T1000 (cell line): ENCODE measurements around the gene TNMD.
"Not testable (repeated sequence)": the region's sequence is repeated elsewhere in the genome, so short reads cannot be mapped to it uniquely, and the experiment has no call there.

Source experiments
- DNase-seq: peaks from one replicate; lab custom pipeline; 2025; ENCODE audit warnings: mixed read lengths; lab: John Stamatoyannopoulos, UW

TNMD gene

DNA sequence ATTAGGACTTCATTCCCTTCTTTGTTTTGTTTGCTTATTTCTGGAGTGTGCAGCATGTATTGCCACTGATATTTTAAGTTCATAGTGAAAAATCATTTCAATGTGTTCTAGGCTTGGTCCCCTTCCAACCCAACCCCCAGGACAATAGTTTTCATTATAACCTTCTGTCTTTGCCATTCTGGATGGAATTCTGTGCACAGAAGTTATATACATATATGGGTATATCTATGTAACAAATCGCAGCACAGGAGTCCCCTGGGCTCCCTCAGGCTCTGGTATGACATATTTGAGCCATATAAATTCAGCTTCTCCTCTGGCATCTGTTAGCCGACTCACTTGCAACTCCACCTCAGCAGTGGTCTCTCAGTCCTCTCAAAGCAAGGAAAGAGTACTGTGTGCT is at the start of gene TNMD:
Gene TNMD (plus strand): TSS at position 326 of the 400 bp plus-strand sequence. CDS start 83 bp downstream, outside the sequence.
- DNase-seq = no peak

DNA sequence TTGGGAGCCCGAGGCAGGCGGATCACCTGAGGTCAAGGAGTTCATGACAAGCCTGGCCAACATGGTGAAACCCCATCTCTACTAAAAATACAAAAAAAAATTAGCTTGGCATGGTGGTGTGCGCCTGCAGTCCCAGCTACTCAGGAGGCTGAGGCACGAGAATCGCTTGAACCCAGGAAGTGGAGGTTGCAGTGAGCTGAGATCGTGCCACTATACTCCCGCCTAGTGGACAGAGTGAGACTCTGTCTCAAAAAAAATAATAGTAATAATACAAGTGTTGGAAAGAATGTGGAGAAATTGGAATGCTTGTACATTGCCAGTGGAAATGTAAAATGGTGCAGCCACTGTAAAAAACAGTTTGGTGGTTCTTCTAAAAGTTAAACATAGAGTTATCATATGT is 19.2 kb upstream of the TNMD start:
- DNase-seq = not testable (repeated sequence)

- no peak for DNase-seq
These were observed 2.0 kb downstream of the TNMD start for GRCh38 chrX:100586747-100587146.

GRCh38 chrX:100587861-100588260 is 3.1 kb downstream of the TNMD start:
- DNase-seq = no peak

GRCh38 chrX:100591256-100592051 is 6.7 kb downstream of the TNMD start:
- no peak for DNase-seq

GRCh38 chrX:100593126-100593525 is 8.4 kb downstream of the TNMD start:
- DNase-seq = no peak

GRCh38 chrX:100593581-100593980 is 8.8 kb downstream of the TNMD start:
- DNase-seq = no peak

GRCh38 chrX:100596601-100597000 is 11.9 kb downstream of the TNMD start:
- no peak for DNase-seq

GRCh38 chrX:100599456-100599855 is 14.7 kb downstream of the TNMD start:
- DNase-seq = no peak

DNA sequence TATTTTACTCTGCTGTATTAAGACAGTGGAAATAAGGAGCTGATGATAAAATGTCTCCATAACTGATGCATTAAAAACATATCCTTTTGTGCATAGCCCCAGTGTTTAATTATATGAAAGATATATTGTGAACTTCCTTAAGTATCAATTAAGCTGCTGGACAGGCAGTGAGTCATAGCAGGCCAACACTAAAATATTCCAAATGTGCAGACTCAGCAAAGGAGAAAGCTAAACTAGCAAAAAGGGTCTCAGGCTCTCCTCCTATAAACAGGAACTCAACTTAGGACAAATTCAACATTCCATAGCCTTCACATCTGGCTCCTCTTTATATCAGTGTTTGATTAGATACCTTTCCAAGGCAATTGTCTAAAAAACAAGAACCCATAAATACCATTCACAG is 15.6 kb downstream of the TNMD start:
- DNase-seq = no peak

DNA sequence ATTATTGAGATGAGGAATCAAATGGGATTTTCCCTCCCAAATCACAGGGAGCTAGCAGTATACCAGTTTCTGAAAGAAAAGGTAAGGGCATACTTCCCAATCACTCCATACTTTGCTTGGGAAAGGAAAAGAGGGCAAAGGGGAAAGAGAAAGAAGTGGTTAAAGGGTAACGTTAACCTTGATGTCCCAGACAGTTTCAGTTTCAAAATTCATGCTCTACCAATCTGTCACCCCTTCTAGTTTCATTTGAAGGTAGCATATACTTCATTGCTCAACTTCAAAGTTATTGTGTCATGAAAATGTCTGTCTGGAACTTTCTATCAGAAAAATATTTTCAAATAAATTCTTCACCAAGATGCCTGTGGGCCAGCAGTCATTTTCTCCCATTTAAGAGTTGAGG is 16.0 kb downstream of the TNMD start:
- no peak for DNase-seq

DNA sequence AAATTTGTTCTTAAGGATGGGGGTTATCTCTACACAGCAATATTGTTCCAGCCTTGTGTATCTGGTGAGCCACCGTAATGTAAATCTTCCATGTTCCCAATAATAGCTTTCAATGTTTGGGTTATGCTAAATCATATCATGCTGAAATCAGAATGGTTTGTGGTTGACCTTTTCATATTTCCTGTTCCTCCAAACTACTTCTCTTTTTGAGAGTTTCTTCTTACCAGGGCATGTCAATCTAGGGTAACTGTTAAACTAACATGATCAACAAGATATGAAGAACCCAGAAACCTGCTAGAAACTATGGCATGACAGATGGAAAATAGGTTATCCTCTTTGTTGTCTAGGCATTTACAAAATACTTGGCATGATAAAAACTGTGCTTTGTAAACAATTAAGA is 22.0 kb downstream of the TNMD start:
- no peak for DNase-seq

DNA sequence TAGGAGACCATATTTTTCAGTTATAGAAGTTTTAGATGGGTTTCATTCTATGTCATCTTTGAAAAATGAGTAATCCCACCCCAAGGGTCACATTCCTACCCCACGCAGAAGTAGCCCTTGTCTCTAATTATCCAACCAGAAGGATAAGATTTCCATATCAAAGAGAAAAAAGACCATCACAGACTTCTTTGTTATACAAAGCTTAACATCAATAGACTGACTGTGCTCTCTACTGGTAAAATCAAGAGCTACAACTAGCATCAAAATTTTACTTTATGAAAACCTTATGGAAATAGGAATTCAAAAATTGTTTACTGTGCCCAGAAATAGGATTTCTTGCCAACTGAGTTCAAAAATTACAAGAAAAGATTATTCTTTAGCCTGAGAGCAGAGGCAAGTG is 24.9 kb downstream of the TNMD start:
- no peak for DNase-seq

DNA sequence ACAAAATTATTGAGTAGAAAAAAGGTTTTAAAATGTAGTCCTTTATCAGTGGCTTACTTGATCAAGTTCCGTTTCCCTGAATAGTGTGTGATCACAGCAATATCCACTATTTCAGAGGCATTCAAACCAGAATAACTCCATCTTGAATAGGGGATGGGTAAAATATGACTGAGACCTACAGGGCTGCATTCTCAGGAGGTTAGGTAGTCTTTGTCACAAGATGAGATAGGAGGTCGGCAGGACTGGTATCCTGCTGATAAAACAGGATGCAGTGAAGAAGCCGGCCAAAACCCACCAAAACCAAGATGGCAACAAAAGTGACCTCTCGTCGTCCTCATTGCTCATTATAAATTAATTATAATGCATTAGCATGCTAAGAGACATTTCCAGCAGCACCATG is 27.2 kb downstream of the TNMD start:
- DNase-seq = no peak

DNA sequence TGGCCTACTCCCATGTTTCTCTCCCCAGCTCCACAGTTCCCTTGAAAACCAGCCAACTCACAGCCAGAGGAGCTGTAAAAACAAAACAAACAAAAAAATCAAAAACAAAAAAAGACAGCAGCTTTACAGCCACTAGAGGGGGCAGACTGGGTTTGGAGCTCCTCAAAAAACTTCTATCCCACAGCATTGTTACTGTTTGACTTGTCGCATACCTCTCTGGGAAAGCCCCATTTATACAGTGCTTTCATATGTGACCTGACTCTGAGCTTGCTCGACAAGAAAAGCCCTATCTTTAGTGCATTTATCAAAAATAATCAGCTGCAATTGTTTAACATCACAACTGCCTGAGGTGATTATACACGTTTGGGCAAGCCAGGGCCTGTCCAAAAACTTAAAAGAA is 30.3 kb downstream of the TNMD start:
- no peak for DNase-seq

DNA sequence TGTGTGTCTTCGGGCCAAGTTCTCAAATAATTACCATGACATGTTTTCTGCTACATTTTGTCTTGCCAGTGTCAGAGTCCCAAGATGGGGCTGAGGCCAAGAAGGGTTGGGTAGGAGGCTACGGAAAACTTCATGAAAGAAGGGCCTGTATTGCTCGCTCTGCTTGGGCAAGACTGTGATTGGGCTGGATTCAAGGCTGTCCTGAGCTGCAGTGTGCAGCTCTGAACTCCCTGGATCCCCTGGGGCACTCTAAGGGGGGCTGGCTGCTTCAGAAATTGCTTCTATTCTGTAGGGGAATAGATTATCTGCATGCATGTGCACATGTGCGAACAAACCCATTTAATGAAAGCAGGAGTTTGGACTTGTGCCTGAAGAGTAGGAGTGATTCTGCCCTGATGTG is 38.3 kb downstream of the TNMD start:
- no peak for DNase-seq

DNA sequence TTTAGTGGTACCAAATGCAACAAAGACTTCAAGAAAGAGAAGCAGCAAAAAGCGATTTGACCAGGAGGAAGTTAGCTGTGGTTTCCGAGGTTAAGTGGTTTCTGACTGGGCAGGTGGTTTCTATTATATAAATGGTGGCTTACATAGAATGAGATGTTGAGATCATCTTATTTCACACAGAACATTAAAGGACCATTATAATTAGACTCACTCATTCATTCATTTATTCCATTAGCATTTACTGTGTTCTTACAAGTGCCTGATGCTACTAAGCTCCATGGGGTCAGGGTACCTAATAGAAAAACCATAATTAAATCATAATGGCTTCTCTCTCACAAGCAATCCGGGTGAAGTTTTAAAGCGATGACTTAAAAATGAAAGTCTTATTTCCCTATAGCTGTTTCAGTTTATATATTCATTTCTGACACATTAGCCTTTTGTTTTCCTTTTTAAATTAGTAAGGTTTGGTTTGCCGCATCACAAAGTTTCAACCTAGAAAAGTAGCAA is 41.3 kb downstream of the TNMD start:
- DNase-seq = no peak

DNA sequence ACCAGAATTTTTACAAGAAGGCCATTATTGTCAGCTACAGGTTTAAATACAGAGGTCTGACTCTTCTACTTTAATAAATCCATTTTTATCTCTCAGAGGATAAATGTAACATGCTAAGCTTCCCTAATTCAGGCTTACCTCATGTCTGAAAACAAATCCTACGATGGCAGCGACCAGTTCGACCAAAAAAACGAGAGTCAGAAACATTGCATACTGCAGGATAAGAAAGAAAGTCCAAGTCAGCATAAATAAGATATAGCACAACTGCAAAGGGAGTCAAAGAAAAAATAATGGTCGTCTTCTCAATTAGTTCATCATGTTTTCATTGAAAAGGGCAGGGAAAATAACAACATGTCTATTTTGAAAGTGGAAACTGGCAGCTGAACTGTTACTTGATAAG is 50.3 kb downstream of the TNMD start:
- no peak for DNase-seq

- DNase-seq = no peak
These were observed 51.2 kb downstream of the TNMD start for GRCh38 chrX:100635989-100636320.

DNA sequence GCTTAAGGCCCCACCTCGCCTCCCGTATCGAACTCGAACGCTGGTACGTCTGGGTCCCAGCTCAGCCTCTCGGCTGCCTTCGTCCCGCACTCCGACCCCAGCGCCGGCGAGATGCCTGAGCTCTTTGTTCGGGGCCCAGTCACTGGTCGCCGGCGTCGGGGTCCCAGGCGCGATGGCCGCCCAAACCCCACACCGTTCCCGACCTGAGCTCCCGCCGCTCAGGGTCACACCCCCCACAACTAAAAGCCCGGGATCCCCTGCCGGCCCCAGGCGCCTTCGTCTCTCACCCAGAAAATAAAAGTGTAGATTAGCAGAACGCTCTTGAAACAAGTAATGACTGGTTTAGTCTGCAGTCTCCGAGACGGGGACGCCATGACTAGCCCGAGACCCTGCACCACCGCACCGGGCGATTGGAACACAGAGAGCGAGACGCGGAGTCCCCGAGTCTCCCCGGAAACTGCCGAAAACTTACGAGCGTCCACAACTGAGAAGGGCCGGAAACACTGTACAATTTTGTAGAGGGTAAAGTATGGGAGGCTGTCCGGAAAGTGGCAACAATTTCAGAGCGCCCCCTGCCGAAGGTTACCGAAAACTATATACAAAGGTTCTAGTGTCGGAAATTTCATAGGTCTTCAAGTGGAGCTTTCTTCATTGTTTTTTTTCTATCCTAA is 51.7 kb downstream of the TNMD start, which contains the start of gene TSPAN6:
Gene TSPAN6 (minus strand): TSS at position 486 of the 671 bp plus-strand sequence. CDS start 112 bp downstream, at position 374.
- DNase-seq = peak; percentile 54

DNA sequence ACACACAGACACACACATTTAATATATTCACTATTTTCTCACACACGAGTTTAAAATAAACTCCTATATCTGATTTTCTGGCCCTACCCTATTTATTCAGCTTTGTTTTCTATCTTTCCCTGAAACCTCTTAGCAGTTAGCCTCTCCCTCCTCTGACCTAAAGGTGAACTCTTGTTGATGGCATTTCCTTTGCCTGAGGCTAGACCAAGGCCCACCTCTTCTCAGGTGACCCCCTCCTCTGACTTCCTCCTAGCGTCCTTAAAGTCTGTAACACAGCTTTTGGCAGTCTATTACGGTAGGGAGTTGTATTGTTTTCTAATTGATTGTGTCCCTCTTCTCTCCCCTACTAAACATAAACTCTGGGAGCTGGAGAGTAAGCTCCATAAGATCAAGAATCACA is 57.6 kb downstream of the TNMD start:
- no peak for DNase-seq

DNA sequence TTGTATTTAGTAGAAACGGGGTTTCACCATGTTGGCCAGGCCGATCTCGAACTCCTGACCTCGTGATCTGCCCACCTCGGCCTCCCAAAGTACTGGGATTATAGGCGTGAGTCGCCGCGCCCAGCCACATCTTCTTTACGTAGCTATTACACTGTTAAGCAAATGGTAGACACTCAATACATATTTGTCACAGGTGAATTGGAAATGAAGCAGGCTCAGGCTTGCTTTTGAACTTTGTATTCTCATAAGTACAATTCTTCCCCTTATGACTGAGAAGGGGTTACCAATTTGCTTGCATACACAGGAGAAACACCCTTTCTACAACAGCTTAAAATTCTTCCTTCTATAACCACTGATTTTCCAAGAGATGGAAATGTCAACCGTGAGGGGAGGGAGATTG is 58.5 kb downstream of the TNMD start:
- no peak for DNase-seq
